ENCODE data around the gene OR10G8.
A peak's percentile ranks its signal among the peaks of the same experiment; 100 is the strongest.
"Not testable (repeated sequence)": the region's sequence is repeated elsewhere in the genome, so short reads cannot be mapped to it uniquely, and the experiment has no call there.

OR10G8 gene

DNA sequence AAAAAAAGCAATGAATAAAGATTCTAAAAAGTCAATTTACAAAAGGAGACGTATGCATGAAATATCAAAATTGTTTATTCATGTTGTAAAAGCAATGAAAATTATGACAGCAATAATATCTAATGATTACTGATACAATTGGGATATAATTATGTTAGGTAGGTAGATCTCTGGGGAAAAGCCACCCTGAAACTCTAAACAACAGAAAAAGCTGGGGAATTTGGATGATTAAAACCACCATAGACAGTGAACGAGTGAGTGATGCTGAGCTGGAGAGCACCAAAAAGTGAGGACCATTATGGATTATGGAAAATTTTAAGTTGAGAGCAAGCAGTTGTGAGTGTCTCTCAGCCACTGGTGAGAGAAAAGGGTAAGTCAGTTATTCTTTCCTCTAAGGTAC lies at the start of gene OR10G8:
TSS of gene OR10G8 (plus strand) at position 301 of the 400 bp plus-strand sequence. CDS start 2,825 bp downstream, outside the sequence.
- no peak for DNase-seq

DNA sequence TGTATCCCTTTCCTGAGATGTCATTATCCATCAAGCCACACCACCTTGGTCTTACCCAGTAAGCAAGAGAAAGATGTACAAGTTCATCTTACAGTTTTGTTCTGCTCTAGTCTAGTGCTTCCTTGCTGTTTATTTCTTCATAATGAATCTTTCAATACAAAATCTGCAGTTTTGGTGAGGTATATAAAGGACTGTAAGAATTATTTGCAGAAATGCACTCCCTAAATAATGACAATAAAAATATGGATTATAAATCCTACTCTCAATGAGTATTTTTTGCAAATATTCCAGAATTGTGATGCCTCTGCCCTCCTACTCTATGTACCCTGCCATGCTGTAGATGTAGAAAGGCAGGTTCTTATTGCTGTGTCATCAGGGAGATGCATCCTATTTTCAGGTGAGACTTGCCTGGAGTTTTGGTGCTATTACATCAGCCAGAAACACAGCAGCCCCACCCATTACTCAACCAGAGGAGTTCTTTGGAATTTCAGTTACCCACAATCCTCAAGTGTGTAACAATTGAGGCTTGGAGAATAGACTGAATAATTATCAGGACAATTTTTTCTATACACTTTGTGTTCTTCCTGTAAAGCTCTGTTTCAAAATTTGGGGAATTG lies 48.8 kb upstream of the OR10G8 start, which contains the start of gene OR10S1:
TSS of gene OR10S1 (minus strand) at position 51 of the 617 bp plus-strand sequence. CDS start 117 bp downstream, outside the sequence.
- DNase-seq = no peak

GRCh38 chr11:123979311-123979710 lies 47.3 kb upstream of the OR10G8 start:
- DNase-seq = no peak

DNA sequence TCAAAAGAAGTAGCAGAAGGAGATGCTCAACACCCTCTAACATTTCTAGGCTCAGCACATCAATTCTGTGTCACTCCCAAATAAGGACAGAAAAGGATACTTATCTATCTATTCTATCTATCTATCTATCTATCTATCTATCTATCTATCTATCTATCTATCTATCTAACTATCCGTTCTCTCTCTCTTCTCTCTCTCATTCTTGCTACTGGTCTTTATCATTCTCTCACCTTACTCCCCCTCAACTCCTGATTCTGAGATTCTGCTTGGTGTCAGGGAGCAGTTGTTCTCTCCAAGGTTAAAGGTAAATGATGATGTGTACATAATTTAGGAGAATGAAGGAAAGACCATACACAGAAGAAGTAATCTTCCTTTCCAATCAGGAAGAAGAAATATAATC lies 31.5 kb upstream of the OR10G8 start, which contains the start of gene OR10G6:
TSS of gene OR10G6 (minus strand) at position 43 of the 400 bp plus-strand sequence. CDS start at position 43, 0 bp downstream.
- DNase-seq = no peak

DNA sequence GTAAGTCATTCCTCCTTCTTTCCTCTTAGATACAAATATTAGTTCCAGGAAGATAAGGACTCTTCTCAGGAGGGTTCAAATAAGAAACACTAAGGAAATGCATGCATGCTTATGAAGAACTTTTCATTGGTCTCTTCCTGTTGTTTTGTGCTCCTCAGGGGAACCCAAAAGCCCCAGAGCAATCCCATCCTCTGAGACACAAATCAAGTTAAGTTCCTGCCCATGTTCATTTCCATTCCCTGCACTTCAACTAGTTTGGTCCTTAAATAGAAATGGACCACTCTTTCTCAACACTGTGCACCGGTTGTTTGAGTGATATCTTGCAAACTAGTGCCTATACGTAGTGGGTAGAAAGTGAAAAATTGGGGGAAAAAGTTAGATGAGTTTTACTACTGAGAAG lies 13.9 kb upstream of the OR10G8 start, which contains the start of gene OR10G4:
TSS of gene OR10G4 (plus strand) at position 301 of the 400 bp plus-strand sequence. CDS start 2,578 bp downstream, outside the sequence.
- no peak for DNase-seq

- not testable (repeated sequence) for DNase-seq
Measured at GRCh38 chr11:124015837-124016236, 10.8 kb upstream of the OR10G8 start.

- no peak for DNase-seq
Measured at GRCh38 chr11:124036666-124037065, 10.1 kb downstream of the OR10G8 start.

DNA sequence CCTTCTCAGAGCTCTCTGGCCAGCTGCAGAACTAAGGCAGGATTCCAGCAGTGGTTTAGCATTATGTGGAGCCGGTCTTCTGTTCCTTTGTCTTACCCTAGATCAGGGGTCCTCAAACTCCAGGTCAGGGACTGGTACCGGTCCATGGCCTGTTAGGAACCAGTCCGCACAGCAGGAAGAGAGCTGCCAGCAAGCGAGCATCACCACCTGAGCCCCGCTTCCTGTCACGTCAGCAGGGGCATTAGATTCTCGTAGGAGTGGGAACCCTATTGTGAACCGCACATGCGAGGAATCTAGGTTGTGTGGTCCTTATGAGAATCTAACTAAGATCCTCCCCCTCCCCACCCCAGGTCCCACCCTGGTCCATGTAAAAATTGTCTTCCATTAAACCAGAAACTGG lies 13.0 kb downstream of the OR10G8 start:
- no peak for DNase-seq

DNA sequence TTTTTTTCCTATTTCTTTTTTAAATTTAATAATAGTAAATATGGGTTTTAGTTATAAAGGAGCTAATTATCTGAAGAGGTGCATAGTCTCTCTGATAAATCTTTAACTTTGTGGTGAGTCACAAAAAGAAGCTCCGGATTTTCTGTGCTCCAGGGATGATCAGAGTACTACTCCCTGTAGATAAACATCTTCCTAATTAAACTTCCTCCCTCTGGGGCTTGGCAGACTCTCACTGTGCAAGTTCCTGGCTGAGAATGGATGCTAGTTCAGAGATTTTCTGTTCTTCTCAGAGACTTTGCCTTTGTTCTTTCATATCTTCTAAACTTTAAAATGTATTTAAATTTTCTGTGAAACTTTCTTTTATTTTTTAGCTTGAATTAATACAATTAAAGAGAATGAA lies 14.7 kb downstream of the OR10G8 start, which contains the start of gene OR10G7:
TSS of gene OR10G7 (minus strand) at position 72 of the 400 bp plus-strand sequence. CDS start 2,324 bp downstream, outside the sequence.
- DNase-seq = no peak

- no peak for DNase-seq
Measured at GRCh38 chr11:124043420-124043819, 16.8 kb downstream of the OR10G8 start.

DNA sequence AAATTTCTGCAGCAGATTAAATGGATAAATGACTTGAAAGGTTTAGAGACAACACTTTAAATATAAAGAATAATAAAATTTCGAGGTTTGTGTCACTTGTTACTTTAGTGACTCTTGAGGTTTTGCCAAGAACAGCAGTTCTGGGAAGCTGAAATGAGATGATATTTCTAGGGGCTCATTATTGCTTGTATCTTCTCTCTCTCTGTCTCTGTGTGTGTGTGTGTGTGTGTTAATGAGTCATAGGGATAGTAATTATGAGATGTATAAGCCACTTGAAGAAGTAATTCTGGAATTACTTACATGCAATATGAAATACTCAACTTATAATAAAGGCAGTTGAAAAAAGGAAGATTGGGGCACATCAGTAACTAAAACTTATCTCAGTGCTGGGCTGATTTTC lies 24.1 kb downstream of the OR10G8 start:
- DNase-seq = no peak

DNA sequence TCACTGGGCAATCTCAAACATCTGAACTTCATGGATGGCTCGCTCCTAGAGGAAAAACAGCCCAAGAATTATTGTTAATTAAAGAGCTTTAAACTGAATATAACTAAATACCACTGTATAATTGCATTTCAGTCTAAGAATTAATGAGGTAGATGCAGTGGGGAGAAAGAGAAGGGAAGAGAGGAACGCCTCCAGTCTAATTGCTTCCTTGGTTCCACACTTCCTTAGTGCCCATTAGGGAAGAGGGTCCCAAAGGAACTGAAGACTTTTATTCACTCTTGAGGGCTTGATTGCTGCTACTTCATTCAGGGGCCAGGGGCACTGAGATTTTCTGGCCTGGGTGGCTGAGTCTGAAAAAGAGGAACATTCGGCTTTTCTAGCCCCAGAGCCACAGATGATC lies 26.4 kb downstream of the OR10G8 start:
- DNase-seq = no peak

GRCh38 chr11:124068601-124069110 lies 42.1 kb downstream of the OR10G8 start:
- DNase-seq = no peak

- DNase-seq = peak; percentile 49
Measured at GRCh38 chr11:124069429-124070401, 43.1 kb downstream of the OR10G8 start.

DNA sequence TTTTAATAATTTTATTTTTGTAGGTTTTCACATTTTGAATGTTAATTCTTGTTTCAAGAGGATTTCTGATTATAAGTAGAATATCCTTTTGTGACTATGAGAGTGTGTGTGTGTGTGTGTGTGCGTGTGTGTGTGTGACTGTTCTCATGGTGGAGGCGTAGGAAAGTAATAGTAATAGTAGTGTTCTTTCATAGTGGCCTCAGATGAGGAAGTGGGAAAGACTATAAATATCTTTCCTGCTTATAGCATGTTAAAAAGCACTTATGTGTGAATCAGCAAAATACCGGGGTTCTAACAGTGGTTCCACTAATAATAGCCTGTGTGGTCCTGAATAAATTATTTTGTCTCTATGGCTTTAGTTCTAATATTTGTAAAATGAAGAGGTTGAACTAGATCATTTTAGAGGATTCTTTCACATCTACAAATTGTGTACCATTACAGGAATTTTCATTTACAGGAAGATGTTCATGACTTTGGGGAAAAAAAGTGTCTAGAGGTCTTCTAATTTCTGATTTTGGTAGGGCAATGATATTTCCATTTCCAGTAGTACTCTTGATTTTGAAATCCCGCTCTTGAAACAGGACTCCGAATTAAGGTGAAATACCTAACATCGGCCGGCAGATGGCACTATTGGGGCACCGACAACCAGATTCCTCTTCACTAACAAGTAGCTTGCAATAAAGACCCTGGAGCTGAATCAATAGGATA lies 44.5 kb downstream of the OR10G8 start:
- peak; percentile 62 for DNase-seq

GRCh38 chr11:124071623-124071948 lies 45.0 kb downstream of the OR10G8 start:
- no peak for DNase-seq

GRCh38 chr11:124072147-124072546 lies 45.5 kb downstream of the OR10G8 start:
- DNase-seq = no peak

- no peak for DNase-seq
Measured at GRCh38 chr11:124074554-124074953, 48.0 kb downstream of the OR10G8 start.

- DNase-seq = no peak
Measured at GRCh38 chr11:124075492-124075840, 48.9 kb downstream of the OR10G8 start.

GRCh38 chr11:124075841-124076651 lies 49.4 kb downstream of the OR10G8 start:
- DNase-seq = no peak

DNA sequence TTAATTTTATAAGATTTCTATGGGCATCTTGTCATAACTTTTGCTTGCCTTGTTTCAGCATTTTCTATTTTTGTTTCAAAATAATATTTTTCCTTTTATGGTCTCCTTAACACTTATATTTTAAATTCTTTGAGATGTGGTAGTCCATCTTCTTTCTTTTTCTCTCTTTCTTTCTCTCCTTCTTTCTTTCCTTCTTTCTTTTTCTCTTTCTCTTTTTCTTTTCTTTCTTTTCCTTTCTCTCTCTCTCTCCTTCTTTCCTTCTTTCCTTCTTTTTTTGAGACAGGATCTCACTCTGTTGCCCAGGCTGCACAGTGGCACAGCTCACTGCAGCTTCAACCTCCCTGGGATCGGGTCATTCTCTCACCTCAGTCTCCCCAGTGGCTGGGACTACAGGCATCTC lies 50.7 kb downstream of the OR10G8 start:
- no peak for DNase-seq

DNA sequence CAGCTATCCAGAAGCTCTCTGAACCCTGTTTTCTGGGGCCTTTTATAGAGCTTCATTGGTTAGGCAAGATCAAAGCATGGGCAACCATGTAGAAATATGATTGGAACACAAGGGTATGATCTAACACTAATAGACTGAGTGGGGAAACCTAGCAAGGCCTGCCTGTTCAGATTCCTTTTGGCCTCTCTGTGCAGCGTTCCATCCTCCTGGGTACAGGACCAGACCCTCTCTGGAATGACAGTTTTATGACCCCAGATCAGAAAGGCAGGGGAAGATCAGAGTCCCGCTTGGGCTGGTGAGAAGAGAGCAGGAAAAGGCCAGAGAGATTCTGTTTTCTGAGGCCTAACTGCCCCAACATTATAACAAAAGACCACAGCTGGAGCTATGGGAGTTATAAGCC lies 52.0 kb downstream of the OR10G8 start:
- DNase-seq = no peak
